WTC11 (cell line): Measurements from ENCODE around the gene ZNF574. TPM values are rescaled to one million over a fixed set of nuclear protein-coding genes. Genes with fewer than 3 reads are reported as not detected.

Source experiments
- ATF3 ChIP-seq: sonication (generic); formaldehyde crosslinking; conservative IDR thresholded peaks from 2 replicates; pipeline ENCODE4 v1.8.1; 2022; ENCODE audit warnings: mild to moderate bottlenecking, missing genetic modification reagents
- CDX4 ChIP-seq: fragments of 250-450 bp; sonication (Bioruptor Pico); IDR thresholded peaks from 2 replicates; pipeline ENCODE4 v1.9.0; 2021; ENCODE audit warnings: moderate library complexity, mild to moderate bottlenecking, inconsistent platforms, borderline replicate concordance
- E2F5 ChIP-seq: sonication (generic); formaldehyde crosslinking; IDR thresholded peaks from 2 replicates; pipeline ENCODE4 v1.8.1; 2022; ENCODE audit warnings: mild to moderate bottlenecking, moderate library complexity, missing genetic modification reagents
- ETV6 ChIP-seq: sonication (generic); formaldehyde crosslinking; IDR thresholded peaks from 2 replicates; pipeline ENCODE4 v1.8.1; 2022; ENCODE audit warnings: mild to moderate bottlenecking, missing genetic modification reagents
- FOXK1 ChIP-seq: sonication (generic); formaldehyde crosslinking; IDR thresholded peaks from 2 replicates; pipeline ENCODE4 v1.8.0; 2022; ENCODE audit warnings: mild to moderate bottlenecking, moderate library complexity, missing genetic modification reagents
- GABPB1 ChIP-seq: sonication (generic); formaldehyde crosslinking; IDR thresholded peaks from 2 replicates; pipeline ENCODE4 v1.8.1; 2023; ENCODE audit warnings: mild to moderate bottlenecking, missing genetic modification reagents
- HMGA2 ChIP-seq: fragments of 250-450 bp; sonication (Bioruptor Pico); IDR thresholded peaks from 2 replicates; pipeline ENCODE4 v1.4.0; 2021; ENCODE audit warnings: mild to moderate bottlenecking, moderate library complexity
- KAT7 ChIP-seq: sonication (generic); formaldehyde crosslinking; IDR thresholded peaks from 2 replicates; pipeline ENCODE4 v1.8.1; 2023; ENCODE audit warnings: missing genetic modification reagents, mild to moderate bottlenecking, borderline replicate concordance
- MAX ChIP-seq: sonication (generic); formaldehyde crosslinking; IDR thresholded peaks from 2 replicates; pipeline ENCODE4 v1.8.0; 2022; ENCODE audit warnings: mild to moderate bottlenecking, missing genetic modification reagents
- NFYB ChIP-seq: sonication (generic); formaldehyde crosslinking; conservative IDR thresholded peaks from 2 replicates; pipeline ENCODE4 v1.8.0; 2022; ENCODE audit warnings: low read depth, missing genetic modification reagents
- OVOL2 ChIP-seq: fragments of 250-450 bp; sonication (Bioruptor Pico); IDR thresholded peaks from 2 replicates; pipeline ENCODE4 v1.9.0; 2021; ENCODE audit warnings: mild to moderate bottlenecking, borderline replicate concordance
- PRDM15 ChIP-seq: sonication (generic); formaldehyde crosslinking; IDR thresholded peaks from 2 replicates; pipeline ENCODE4 v1.8.0; 2022; ENCODE audit warnings: missing genetic modification reagents
- SMAD3 ChIP-seq: sonication (generic); formaldehyde crosslinking; IDR thresholded peaks from 2 replicates; pipeline ENCODE4 v1.8.0; 2022; ENCODE audit warnings: missing genetic modification reagents, mild to moderate bottlenecking, borderline replicate concordance
- SP1 ChIP-seq: sonication (generic); formaldehyde crosslinking; conservative IDR thresholded peaks from 2 replicates; pipeline ENCODE4 v1.8.1; 2022; ENCODE audit warnings: missing genetic modification reagents
- TEAD1 ChIP-seq: sonication (generic); formaldehyde crosslinking; IDR thresholded peaks from 2 replicates; pipeline ENCODE4 v1.8.0; 2022; ENCODE audit warnings: mild to moderate bottlenecking, missing genetic modification reagents
- USF1 ChIP-seq: sonication (generic); formaldehyde crosslinking; IDR thresholded peaks from 2 replicates; pipeline ENCODE4 v1.8.0; 2022; ENCODE audit warnings: mild to moderate bottlenecking, missing genetic modification reagents
- USF2 ChIP-seq: sonication (generic); formaldehyde crosslinking; IDR thresholded peaks from 2 replicates; pipeline ENCODE4 v1.8.1; 2023; ENCODE audit warnings: mild to moderate bottlenecking, missing genetic modification reagents, moderate library complexity
- ZMAT4 ChIP-seq: fragments of 250-450 bp; sonication (Bioruptor Pico); IDR thresholded peaks from 2 replicates; pipeline ENCODE4 v1.9.0; 2021; ENCODE audit warnings: mild to moderate bottlenecking
- ZNF138 ChIP-seq: sonication (generic); formaldehyde crosslinking; conservative IDR thresholded peaks from 2 replicates; pipeline ENCODE4 v1.8.1; 2022; ENCODE audit warnings: mild to moderate bottlenecking, moderate library complexity, missing genetic modification reagents
- ZNF219 ChIP-seq: sonication (generic); formaldehyde crosslinking; IDR thresholded peaks from 2 replicates; pipeline ENCODE4 v1.8.0; 2023; ENCODE audit warnings: missing genetic modification reagents, mild to moderate bottlenecking, borderline replicate concordance
- ZNF281 ChIP-seq: sonication (generic); formaldehyde crosslinking; IDR thresholded peaks from 2 replicates; pipeline ENCODE4 v1.8.0; 2023; ENCODE audit warnings: mild to moderate bottlenecking, missing genetic modification reagents
- ZNF416 ChIP-seq: fragments of 250-450 bp; sonication (Bioruptor Pico); IDR thresholded peaks from 2 replicates; pipeline ENCODE4 v1.9.0; 2021; ENCODE audit warnings: mild to moderate bottlenecking, inconsistent platforms
- ZNF423 ChIP-seq: fragments of 250-450 bp; sonication (Bioruptor Pico); IDR thresholded peaks from 2 replicates; pipeline ENCODE4 v2.1.2; 2022; ENCODE audit warnings: mild to moderate bottlenecking, moderate library complexity
- total RNA-seq: library from RNA; stranded (reverse); gene quantifications from 3 replicates; pipeline ENCODE4 v1.2.3, GENCODE V29; 2021
- TF ChIP-seq, protein P1 (sequence below): sonication (generic); formaldehyde crosslinking; IDR thresholded peaks from 2 replicates; pipeline ENCODE4 v1.8.1; 2023; ENCODE audit warnings: mild to moderate bottlenecking, missing genetic modification reagents
- TF ChIP-seq, protein P2 (sequence below): sonication (generic); formaldehyde crosslinking; IDR thresholded peaks from 2 replicates; pipeline ENCODE4 v1.8.0; 2023; ENCODE audit warnings: missing genetic modification reagents

The ZNF574 gene
- total RNA-seq, 1 experiment from 2014 or later: 30.6 TPM

GRCh38 chr19:42075616-42076379 lies at the start of gene ZNF574 (continued):
- TF ChIP-seq PRDM15 (CRISPR knock-in tag) (no peak), TEAD1 (no peak; the same call in 1 of the 2 replicates), NFYB (peak; percentile 93), KAT7 (0 out of 2 replicates have a peak, but pooled peaks have one; percentile 62), MAX (peak; percentile 86), GABPB1 (CRISPR knock-in tag) (no peak), ETV6 (peak; percentile 19; the same call in 1 of the 2 replicates), ZNF219 (CRISPR knock-in tag) (no peak), USF2 (CRISPR knock-in tag) (no peak), SMAD3 (CRISPR knock-in tag) (0 out of 2 replicates have a peak, but pooled peaks have one; percentile 38), HMGA2 (CRISPR knock-in tag) (0 out of 2 replicates have a peak, but pooled peaks have one; percentile 23), E2F5 (CRISPR knock-in tag) (peak; percentile 63; the same call in 1 of the 2 replicates), ZNF423 (CRISPR knock-in tag) (no peak), ZNF281 (CRISPR knock-in tag) (peak; percentile 47; the same call in 1 of the 2 replicates), OVOL2 (CRISPR knock-in tag) (no peak), ZMAT4 (CRISPR knock-in tag) (no peak), CDX4 (CRISPR knock-in tag) (no peak), USF1 (no peak), ATF3 (no peak), SP1 (CRISPR knock-in tag) (peak; percentile 91; the same call in 1 of the 2 replicates), FOXK1 (no peak; the same call in 1 of the 2 replicates), ZNF416 (CRISPR knock-in tag) (no peak), ZNF138 (CRISPR knock-in tag) (no peak)
- TF ChIP-seq, protein P1, sequence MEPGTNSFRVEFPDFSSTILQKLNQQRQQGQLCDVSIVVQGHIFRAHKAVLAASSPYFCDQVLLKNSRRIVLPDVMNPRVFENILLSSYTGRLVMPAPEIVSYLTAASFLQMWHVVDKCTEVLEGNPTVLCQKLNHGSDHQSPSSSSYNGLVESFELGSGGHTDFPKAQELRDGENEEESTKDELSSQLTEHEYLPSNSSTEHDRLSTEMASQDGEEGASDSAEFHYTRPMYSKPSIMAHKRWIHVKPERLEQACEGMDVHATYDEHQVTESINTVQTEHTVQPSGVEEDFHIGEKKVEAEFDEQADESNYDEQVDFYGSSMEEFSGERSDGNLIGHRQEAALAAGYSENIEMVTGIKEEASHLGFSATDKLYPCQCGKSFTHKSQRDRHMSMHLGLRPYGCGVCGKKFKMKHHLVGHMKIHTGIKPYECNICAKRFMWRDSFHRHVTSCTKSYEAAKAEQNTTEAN (CRISPR knock-in tag): no peak
- TF ChIP-seq, protein P2, sequence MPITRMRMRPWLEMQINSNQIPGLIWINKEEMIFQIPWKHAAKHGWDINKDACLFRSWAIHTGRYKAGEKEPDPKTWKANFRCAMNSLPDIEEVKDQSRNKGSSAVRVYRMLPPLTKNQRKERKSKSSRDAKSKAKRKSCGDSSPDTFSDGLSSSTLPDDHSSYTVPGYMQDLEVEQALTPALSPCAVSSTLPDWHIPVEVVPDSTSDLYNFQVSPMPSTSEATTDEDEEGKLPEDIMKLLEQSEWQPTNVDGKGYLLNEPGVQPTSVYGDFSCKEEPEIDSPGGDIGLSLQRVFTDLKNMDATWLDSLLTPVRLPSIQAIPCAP (CRISPR knock-in tag): peak; percentile 45; the same call in 1 of the 2 replicates
